Thoracic aorta (tissue), 2 donors: ENCODE data around the gene PDIA3. TPM values are rescaled to one million over a fixed set of nuclear protein-coding genes. Genes with fewer than 3 reads are reported as not detected.

Experiments
- ATAC-seq: fragments of 150-250 bp; one replicate; pipeline ENCODE4 v1.8.0; 2017; ENCODE audit warnings: low read depth; ENCODE audit not compliant: insufficient number of reproducible peaks, low FRiP score
- DNase-seq: peaks from one replicate; pipeline ENCODE4 v3.0.0-alpha.2; 2020; ENCODE audit warnings: low spot score
- H3K27ac ChIP-seq, 2 donors: fragments of 200-600 bp; sonication (generic); 1 replicate in 1 of 2; 2 replicates in 1 of 2; pipeline ENCODE4 v1.5.1; 2016; ENCODE audit warnings: mild to moderate bottlenecking in 2 of 2, moderate library complexity in 2 of 2
- H3K27me3 ChIP-seq: fragments of 200-600 bp; sonication (generic); replicated peaks from 2 replicates; pipeline ENCODE4 v1.6.0; 2016; ENCODE audit warnings: mild to moderate bottlenecking; ENCODE audit not compliant: insufficient read depth
- H3K36me3 ChIP-seq: fragments of 200-600 bp; sonication (generic); one replicate; pipeline ENCODE4 v1.5.1; 2016
- H3K4me1 ChIP-seq, 2 donors: fragments of 200-600 bp; sonication (generic); 1 replicate in 1 of 2; 2 replicates in 1 of 2; pipeline versions ENCODE4 v1.5.1 to v1.6.0; 2016; ENCODE audit warnings: low read depth in 2 of 2, mild to moderate bottlenecking in 1 of 2; ENCODE audit not compliant: control insufficient read depth in 1 of 2
- H3K4me3 ChIP-seq: fragments of 200-600 bp; sonication (generic); 2 replicates; pipeline ENCODE4 v1.5.1; 2016; ENCODE audit warnings: mild to moderate bottlenecking
- H3K9me3 ChIP-seq: fragments of 200-600 bp; sonication (generic); 2 replicates; pipeline ENCODE4 v1.5.1; 2016
- total RNA-seq, 2 donors: library from RNA; depleted of rRNA; stranded (reverse); fragments of >200 nt; gene quantifications; one replicate each; pipeline versions ENCODE4 v1.1.0 to v1.2.3, GENCODE V29; 2016
- TF ChIP-seq, protein P1 (sequence below): fragments of 200-600 bp; sonication (generic); IDR thresholded peaks from one replicate; pipeline ENCODE4 v1.5.1; 2019; ENCODE audit warnings: antibody characterized with exemption

PDIA3 gene
- total RNA-seq, 2 donors from 2014 or later, result 136 to 144 TPM

DNA sequence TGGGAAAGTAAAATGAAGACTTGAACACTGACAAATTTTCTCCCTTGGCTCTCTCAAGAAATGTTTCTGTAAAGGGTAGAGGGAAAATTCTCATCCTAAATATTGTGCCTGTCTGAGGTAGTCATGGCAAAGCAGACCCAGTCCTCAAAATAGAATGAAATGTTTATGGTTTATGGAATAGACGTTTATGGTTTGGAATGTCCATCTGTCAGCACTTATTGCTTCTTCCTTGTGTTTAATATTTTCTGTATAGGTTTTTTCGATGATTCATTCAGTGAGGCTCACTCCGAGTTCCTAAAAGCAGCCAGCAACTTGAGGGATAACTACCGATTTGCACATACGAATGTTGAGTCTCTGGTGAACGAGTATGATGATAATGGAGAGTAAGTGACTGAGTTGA lies 16.6 kb downstream of the PDIA3 start:
- Histone ChIP-seq H3K4me3 (no peak overlapping the region), H3K36me3 (peaks cover 54% of the 10 kb centered on the region), H3K4me1 (peaks cover 0 to 8% of the 10 kb centered on the region in 2 donors), H3K27ac (no peak overlapping the region), H3K9me3 (no peaks in the 10 kb centered on the region), H3K27me3 (no peaks in the 10 kb centered on the region)
- TF ChIP-seq, protein P1, sequence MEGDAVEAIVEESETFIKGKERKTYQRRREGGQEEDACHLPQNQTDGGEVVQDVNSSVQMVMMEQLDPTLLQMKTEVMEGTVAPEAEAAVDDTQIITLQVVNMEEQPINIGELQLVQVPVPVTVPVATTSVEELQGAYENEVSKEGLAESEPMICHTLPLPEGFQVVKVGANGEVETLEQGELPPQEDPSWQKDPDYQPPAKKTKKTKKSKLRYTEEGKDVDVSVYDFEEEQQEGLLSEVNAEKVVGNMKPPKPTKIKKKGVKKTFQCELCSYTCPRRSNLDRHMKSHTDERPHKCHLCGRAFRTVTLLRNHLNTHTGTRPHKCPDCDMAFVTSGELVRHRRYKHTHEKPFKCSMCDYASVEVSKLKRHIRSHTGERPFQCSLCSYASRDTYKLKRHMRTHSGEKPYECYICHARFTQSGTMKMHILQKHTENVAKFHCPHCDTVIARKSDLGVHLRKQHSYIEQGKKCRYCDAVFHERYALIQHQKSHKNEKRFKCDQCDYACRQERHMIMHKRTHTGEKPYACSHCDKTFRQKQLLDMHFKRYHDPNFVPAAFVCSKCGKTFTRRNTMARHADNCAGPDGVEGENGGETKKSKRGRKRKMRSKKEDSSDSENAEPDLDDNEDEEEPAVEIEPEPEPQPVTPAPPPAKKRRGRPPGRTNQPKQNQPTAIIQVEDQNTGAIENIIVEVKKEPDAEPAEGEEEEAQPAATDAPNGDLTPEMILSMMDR, result no peak
- ATAC-seq (no peak), DNase-seq (no peak)

- ATAC-seq (no peak), DNase-seq (no peak)
- H3K9me3 ChIP-seq, result no peaks in the 10 kb centered on the region
- peaks cover 0 to 8% of the 10 kb centered on the region in 2 donors for H3K4me1 ChIP-seq
- no peak overlapping the region for H3K27ac ChIP-seq
- TF ChIP-seq, protein P1, result no peak
- no peak overlapping the region for H3K4me3 ChIP-seq
- peaks cover 65% of the 10 kb centered on the region for H3K36me3 ChIP-seq
- no peaks in the 10 kb centered on the region for H3K27me3 ChIP-seq
Observed at GRCh38 chr15:43763819-43764446, 17.7 kb downstream of the PDIA3 start.

DNA sequence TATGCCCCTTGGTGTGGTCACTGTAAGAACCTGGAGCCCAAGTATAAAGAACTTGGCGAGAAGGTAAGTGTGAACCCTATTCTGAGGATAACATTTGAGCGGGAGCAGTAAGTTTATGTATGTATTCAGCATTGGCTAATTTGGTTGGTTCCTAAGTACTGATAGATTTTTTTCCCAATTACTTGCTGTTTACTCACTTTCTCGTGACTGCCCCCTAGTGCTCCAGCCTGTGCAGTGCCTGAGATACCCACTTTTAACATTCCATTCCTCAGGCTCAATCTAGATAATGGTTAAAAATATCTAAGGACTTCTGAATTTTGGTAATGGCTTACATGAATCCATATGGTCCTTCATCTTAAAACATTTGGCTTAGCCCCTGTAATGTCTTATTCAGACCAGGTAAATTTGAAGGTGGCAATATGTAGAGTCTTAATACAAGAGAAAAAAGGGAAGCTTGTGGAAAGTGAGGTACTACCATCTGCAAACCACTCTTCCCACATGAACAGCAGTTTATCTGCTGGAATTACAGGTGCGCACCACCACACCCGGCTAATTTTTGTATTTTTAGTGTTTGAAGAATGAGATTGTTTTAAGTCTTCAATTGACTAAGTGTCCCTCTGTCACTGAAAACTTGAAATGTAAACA lies 23.5 kb downstream of the PDIA3 start:
- Histone ChIP-seq H3K4me1 (no peaks in the 10 kb centered on the region), H3K9me3 (no peaks in the 10 kb centered on the region), H3K27ac (no peak overlapping the region), H3K27me3 (no peaks in the 10 kb centered on the region), H3K36me3 (peaks cover 64% of the 10 kb centered on the region), H3K4me3 (no peak overlapping the region)
- ATAC-seq (no peak), DNase-seq (no peak)
- TF ChIP-seq, protein P1, result peak; percentile 74

DNA sequence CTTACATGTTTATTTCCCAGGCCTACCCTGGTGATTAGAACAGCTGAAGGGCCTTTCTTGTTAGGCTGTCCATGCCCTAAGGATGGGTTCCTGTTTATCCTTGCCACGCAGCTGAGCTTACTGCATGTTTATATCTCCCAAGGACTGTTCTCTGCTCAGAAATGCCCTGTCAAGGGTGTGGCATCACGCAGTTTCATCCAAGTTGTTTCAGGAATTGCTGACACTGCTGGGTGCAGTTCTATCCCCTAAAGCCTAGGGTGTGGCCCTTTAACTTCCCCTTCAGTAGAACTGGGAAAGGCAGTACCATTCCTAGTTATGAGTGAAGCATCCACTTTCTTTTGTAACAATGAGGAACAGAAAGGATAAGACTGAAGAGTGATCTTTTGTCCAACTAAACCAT lies 25.6 kb downstream of the PDIA3 start:
- ATAC-seq (no peak), DNase-seq (no peak)
- no peaks in the 10 kb centered on the region for H3K9me3 ChIP-seq
- H3K4me1 ChIP-seq, result peaks cover 3 to 13% of the 10 kb centered on the region in 2 donors
- TF ChIP-seq, protein P1, result no peak
- no peak overlapping the region for H3K4me3 ChIP-seq
- H3K36me3 ChIP-seq, result peaks cover 43% of the 10 kb centered on the region
- H3K27ac ChIP-seq, result no peak overlapping the region
- no peaks in the 10 kb centered on the region for H3K27me3 ChIP-seq

DNA sequence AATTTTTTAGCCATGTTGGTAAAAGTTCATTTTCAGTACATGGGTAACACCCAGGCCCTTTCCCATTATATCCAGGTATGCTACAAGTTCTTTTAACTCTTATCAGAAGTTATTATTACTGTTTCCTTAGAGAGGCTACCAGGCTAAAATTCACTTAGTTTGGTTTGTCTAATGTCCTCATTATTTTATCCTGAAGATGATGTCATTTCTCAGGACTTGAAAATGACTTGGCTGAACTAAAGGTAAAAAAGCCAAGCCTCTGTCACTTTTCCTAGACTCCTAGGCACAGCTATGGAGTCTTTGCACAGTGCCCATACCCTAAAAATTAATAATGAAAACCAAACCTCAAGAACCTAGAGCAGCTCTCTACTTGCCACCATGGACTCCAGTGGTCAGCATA lies 26.4 kb downstream of the PDIA3 start:
- ATAC-seq, result no peak
- TF ChIP-seq, protein P1, result no peak
- Histone ChIP-seq H3K27me3 (no peaks in the 10 kb centered on the region), H3K4me3 (no peak overlapping the region), H3K4me1 (peaks cover 3 to 14% of the 10 kb centered on the region in 2 donors), H3K27ac (no peak overlapping the region), H3K9me3 (no peaks in the 10 kb centered on the region), H3K36me3 (peaks cover 37% of the 10 kb centered on the region)
- DNase-seq, result no peak
